Measurements from ENCODE around the gene NFIA. TPM values are rescaled to one million over a fixed set of nuclear protein-coding genes. Genes with fewer than 3 reads are reported as not detected.

The NFIA gene
- total and polyA plus RNA-seq, 9 of the 15 experiments (the other 6 are each of a cell fraction or from before 2014, with no cell fraction given) = 5.3 to 24.9 (median 9.8) TPM

DNA sequence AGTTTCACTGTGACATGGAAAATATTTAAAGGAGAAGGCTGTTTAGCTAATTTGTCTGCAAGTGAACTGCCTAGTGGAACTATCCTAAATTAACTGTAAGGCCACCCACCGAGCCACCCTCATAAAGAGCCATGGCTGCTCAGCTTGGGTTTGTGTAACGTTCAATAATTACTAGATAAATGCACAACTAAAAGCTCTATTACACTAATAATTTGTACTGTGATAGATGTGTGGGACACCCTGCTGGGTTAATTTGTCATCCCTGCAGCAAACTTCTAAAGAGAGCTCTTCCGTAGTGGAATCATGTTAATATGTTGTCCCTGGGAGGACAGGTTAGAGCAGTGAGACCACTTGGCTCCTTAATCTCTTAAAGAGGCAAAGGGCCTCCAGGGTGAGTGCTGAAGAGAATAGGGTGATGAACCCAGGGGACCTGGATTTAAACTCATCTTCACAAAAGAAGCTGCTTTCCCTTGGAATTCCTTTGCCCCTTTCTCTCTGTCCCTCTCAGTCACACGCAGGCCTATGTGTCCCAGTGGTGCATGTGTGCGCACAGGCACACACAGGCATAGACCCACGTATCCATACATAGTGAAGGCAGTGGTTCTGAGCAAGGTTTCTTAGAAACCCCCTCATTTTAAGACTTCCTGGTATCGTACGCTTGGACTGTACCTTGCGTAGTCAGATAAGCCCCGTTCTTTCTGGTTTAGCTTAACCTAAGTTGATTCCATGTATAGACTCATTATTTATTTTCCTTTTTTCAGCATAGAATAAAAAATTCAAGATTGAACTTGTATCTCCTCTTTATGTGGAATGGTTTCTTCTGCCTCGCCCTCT, 310.3 kb downstream of the NFIA start (continued):
- no peak for TF ChIP-seq NFE2L1 (tag; IDR thresholded peaks at IDR 0.05; ENCODE audit: borderline replicate concordance, low read depth)
- peak; percentile 42; the same call in 1 of the 2 replicates for TF ChIP-seq NCOR1 (IDR thresholded peaks at IDR 0.05)
- no peak for TF ChIP-seq NR3C1 (CRISPR knock-in tag; IDR thresholded peaks at IDR 0.05)
- TF ChIP-seq, protein P1, sequence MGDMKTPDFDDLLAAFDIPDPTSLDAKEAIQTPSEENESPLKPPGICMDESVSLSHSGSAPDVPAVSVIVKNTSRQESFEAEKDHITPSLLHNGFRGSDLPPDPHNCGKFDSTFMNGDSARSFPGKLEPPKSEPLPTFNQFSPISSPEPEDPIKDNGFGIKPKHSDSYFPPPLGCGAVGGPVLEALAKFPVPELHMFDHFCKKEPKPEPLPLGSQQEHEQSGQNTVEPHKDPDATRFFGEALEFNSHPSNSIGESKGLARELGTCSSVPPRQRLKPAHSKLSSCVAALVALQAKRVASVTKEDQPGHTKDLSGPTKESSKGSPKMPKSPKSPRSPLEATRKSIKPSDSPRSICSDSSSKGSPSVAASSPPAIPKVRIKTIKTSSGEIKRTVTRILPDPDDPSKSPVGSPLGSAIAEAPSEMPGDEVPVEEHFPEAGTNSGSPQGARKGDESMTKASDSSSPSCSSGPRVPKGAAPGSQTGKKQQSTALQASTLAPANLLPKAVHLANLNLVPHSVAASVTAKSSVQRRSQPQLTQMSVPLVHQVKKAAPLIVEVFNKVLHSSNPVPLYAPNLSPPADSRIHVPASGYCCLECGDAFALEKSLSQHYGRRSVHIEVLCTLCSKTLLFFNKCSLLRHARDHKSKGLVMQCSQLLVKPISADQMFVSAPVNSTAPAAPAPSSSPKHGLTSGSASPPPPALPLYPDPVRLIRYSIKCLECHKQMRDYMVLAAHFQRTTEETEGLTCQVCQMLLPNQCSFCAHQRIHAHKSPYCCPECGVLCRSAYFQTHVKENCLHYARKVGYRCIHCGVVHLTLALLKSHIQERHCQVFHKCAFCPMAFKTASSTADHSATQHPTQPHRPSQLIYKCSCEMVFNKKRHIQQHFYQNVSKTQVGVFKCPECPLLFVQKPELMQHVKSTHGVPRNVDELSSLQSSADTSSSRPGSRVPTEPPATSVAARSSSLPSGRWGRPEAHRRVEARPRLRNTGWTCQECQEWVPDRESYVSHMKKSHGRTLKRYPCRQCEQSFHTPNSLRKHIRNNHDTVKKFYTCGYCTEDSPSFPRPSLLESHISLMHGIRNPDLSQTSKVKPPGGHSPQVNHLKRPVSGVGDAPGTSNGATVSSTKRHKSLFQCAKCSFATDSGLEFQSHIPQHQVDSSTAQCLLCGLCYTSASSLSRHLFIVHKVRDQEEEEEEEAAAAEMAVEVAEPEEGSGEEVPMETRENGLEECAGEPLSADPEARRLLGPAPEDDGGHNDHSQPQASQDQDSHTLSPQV (IDR thresholded peaks at IDR 0.05) = peak; percentile 87
- no peak for TF ChIP-seq ZSCAN32 (CRISPR knock-in tag; IDR thresholded peaks at IDR 0.05)
